HAP-1 (cell line): Measurements from ENCODE around the gene RETREG1.

Experiments used
- DNase-seq, 2 experiments: peaks; one replicate each; pipeline ENCODE4 v3.0.0-alpha.2; 2016 to 2020; ENCODE audit warnings: low spot score in 2 of 2
- H3K27me3 ChIP-seq: fragments of 250-450 bp; sonication (Bioruptor Pico); 2 replicates; pipeline ENCODE4 v1.5.1; 2020; ENCODE audit warnings: low read depth, mild to moderate bottlenecking, moderate library complexity
- H3K36me3 ChIP-seq: fragments of 250-450 bp; sonication (Bioruptor Pico); replicated peaks from 2 replicates; pipeline ENCODE4 v1.5.1; 2020; ENCODE audit warnings: mild to moderate bottlenecking
- H3K4me1 ChIP-seq: fragments of 250-450 bp; sonication (Bioruptor Pico); 2 replicates; pipeline ENCODE4 v1.5.1; 2020; ENCODE audit warnings: mild to moderate bottlenecking
- H3K4me3 ChIP-seq: fragments of 250-450 bp; sonication (Bioruptor Pico); 2 replicates; pipeline ENCODE4 v1.5.1; 2020; ENCODE audit warnings: mild to moderate bottlenecking, moderate library complexity
- H3K9me3 ChIP-seq: fragments of 250-450 bp; sonication (Bioruptor Pico); 2 replicates; pipeline ENCODE4 v1.5.1; 2020; ENCODE audit warnings: mild to moderate bottlenecking, moderate library complexity
- in situ Hi-C: fragments of 300-500 bp; cut with MboI; formaldehyde crosslinking; loops from 3 replicates; pipeline ENCODE4 v1.14.3; 2020; ENCODE audit warnings: low sequenced_read_pairs, inconsistent platforms, mixed read lengths

Gene RETREG1

DNA sequence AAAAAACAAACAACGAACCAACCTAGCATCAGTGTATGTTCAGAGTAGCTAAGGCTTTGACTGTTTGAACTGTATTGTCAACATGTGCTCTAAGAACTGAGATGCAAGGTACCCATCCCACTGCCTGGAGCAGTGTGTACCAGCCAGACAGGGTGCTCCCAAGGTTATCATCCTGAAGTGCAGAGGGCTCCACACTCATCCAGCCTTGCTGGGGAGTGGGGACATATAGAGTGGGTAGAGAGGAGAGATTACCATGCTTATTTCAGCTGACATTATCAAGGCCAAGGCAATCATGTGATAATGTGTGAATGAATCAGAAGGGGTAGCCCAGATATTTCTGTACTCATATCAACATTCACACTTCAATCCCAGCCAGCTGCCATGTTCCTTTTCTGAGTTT, 82.5 kb downstream of the RETREG1 start:
- Histone ChIP-seq H3K27me3 (no peaks in the 10 kb centered on the region), H3K4me3 (no peak overlapping the region), H3K36me3 (no peaks in the 10 kb centered on the region), H3K9me3 (no peaks in the 10 kb centered on the region), H3K4me1 (no peaks in the 10 kb centered on the region)
- no peak for DNase-seq
- in situ Hi-C loops = no loop called here

DNA sequence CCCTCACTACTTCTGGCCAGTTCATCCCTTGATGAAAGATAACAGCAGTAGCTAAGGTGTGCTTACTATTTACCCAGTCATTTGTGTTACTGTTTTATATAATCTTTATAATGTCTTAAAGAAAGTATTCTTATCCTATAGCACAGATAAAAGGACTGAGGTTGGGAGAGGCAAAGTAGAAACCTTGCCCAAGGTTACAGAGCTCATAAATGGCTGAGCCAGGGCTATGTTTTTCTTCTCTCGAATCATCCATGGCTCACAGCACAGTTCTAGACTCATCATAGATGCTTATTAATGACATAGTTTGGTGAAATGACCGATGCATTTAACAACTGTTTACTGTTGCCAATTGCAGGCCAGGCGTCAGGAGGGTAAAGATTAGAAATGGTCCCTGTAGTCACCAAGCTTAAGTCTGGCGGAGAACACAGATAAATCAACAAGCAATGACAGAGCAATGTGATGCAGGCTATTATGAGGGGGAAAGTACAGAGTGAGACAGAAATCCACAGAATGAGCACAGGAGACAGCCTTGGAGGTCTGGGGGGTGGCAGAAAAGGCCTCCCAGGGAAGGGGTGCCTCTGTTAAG, 85.6 kb downstream of the RETREG1 start:
- Histone ChIP-seq H3K27me3 (no peaks in the 10 kb centered on the region), H3K36me3 (no peaks in the 10 kb centered on the region), H3K4me3 (no peak overlapping the region), H3K4me1 (no peaks in the 10 kb centered on the region), H3K9me3 (no peaks in the 10 kb centered on the region)
- in situ Hi-C loops = no loop called here
- DNase-seq = no peak

DNA sequence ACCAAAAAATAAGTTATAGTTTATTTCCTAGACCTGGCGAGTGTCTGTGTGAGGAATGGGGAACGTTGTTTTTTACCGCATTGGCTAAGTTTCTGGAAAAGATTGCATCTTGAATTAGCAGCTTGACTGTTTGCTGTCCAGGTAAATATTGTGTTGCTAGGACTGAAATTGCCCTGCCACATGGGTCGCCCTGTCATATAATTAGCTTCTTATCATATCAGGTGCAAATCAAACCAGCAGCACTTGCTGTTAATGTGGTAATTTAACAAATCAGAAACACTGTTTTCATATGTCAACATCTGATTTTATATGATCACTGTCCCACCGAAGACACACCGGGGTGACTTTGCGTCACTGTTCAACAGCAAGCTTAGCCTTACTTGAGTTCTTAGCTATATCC, 87.5 kb downstream of the RETREG1 start:
- H3K4me3 ChIP-seq = no peak overlapping the region
- no peaks in the 10 kb centered on the region for H3K9me3 ChIP-seq
- no peak for DNase-seq
- H3K36me3 ChIP-seq = no peaks in the 10 kb centered on the region
- H3K4me1 ChIP-seq = no peaks in the 10 kb centered on the region
- in situ Hi-C loops = no loop called here
- H3K27me3 ChIP-seq = no peaks in the 10 kb centered on the region

DNA sequence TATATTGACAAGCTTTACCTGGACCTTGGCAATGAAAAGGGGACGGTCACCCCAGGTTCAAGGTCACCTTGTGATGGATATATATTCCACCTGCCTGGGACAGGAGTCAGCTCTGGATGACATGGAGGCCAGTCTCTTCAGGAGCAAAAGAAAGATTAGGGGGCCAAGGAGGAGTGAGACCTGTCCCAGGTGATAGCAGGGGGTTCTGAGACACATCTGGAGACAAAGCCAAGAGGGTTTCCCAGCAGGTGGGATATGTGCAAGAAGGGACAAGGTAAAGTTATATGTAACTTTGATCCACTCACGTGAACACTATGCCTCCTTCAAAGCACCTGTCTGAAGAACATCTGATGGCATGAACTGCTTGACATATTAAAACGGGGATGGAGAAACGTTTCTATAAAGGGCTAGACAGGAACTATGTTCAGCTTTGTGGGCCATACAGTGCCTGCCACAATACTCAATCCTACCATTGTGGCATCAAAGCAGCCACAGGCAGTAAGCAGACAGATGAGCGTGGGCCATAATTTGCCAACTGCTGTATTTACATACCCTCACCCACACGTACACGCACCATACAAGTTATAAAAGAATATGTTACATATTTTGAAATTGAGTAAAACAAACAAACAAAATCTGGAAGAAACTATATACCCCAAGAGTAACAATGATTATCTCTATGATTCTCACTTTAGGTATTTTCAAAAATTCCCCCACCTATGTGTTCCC, 88.3 kb downstream of the RETREG1 start:
- in situ Hi-C loops = no loop called here
- H3K9me3 ChIP-seq = no peaks in the 10 kb centered on the region
- DNase-seq = no peak

DNA sequence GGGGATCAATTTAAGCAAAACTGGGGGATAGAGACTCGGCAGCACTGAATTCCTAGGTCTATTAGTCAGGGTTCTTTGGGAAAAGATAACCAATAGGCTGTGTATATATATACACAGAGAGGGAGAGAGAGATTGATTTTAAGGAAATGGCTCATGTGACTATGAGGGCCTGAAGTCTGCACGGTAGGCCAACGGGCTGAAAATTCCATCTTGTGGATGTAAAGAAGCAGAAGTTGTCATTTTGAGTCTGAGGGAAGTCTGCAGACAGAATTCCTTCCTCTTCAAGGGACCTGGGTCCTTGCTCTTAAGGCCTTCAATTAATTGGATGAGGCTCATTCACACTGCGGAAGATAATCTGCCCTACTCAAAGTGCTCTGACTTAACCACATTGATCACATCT, 91.1 kb downstream of the RETREG1 start:
- Histone ChIP-seq H3K27me3 (no peaks in the 10 kb centered on the region), H3K36me3 (no peaks in the 10 kb centered on the region), H3K4me3 (no peak overlapping the region), H3K4me1 (no peaks in the 10 kb centered on the region), H3K9me3 (no peaks in the 10 kb centered on the region)
- in situ Hi-C loops = no loop called here
- DNase-seq = no peak

More for the DNA sequence above, 88.3 kb downstream of the RETREG1 start:
- Histone ChIP-seq H3K4me1 (no peaks in the 10 kb centered on the region), H3K27me3 (no peaks in the 10 kb centered on the region), H3K36me3 (no peaks in the 10 kb centered on the region), H3K4me3 (no peak overlapping the region)

DNA sequence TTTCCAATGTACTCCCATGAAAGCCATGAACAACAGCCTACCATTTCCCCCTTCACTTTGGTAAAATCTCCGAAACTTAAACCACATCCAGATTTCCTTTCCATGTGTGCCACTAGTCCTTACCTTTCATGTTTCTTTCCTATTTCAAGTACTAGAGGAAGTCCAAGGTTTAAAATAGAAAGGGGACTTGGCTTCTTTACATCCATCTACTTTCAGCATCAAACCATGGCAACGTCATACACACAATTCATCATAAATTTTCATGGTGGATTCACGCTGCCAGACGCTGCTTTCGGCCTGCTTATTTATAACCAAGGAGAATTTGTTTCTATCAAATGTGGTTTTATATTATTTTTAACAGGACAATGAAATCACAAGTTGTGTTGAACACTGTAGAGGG, 92.5 kb downstream of the RETREG1 start:
- Histone ChIP-seq H3K4me3 (no peak overlapping the region), H3K36me3 (no peaks in the 10 kb centered on the region), H3K9me3 (no peaks in the 10 kb centered on the region), H3K27me3 (no peaks in the 10 kb centered on the region), H3K4me1 (no peaks in the 10 kb centered on the region)
- no peak for DNase-seq
- in situ Hi-C loops = no loop called here

DNA sequence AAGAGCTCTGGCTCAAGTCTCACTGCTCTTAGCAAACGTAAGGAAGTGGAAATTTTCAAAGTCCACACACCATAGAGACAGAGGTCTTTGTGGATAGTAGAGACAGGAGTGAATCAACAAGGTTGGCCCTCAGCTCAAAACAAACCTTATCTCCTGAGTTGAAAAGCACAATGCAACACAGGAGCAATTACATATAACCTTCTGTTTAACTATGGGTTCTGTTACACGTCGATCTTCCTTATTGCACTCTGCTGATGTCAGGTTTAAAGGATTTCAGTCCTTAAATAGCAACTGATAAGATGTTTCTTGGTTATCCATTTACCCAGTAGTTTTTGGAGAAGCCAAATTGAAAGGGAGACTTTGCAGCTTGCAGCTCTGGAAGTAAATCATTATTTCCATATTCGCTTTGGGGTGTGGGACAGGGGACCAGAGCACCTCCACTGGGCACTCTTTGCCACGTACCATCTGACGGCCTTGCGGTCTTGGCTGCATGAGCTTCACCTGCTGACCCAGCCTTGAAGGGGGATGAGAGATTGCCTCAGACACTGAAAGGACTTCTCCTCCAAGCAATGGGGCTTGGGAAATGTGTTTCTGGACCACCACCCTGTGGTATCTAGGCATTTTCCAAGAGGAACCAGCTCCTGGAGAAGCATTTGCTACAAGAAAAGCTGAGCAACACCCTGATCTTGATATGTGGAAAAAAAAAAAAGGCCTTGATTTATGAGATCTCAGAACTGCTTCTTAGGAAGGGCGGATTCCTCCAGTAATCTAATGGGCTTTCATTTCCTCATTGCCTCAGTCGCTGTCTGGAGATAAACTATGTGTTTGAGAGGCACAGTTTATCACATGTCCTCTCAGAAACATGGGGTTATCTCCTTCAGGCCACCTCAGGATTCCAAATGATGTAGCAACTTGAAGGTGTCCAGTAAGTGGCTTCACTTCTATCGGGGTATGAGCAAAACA, 95.0 kb downstream of the RETREG1 start:
- Histone ChIP-seq H3K4me1 (no peaks in the 10 kb centered on the region), H3K36me3 (no peaks in the 10 kb centered on the region), H3K4me3 (no peak overlapping the region), H3K27me3 (no peaks in the 10 kb centered on the region), H3K9me3 (no peaks in the 10 kb centered on the region)
- DNase-seq = no peak
- in situ Hi-C loops = no loop called here

DNA sequence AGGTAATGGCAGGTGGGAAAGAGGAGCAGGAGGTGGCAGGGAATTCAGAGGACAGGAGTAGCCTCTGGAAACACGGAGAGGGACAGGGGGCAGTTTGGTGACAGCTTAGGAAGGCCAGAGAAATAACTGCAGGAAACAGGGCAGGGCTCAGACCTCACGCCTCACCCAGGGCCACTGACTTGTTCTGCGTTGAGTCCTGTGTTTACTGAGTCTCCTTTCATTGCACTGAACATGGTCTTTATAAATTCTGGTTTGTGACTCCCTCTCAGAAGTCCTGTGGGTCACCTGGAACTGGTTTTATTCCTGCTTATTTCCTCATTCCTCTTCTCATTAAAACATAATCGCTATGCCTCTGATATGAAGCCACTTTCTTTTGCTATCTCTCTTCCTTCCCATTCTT, 96.0 kb downstream of the RETREG1 start:
- Histone ChIP-seq H3K4me3 (no peak overlapping the region), H3K9me3 (no peaks in the 10 kb centered on the region), H3K27me3 (no peaks in the 10 kb centered on the region), H3K36me3 (no peaks in the 10 kb centered on the region), H3K4me1 (no peaks in the 10 kb centered on the region)
- no peak for DNase-seq
- in situ Hi-C loops = no loop called here

DNA sequence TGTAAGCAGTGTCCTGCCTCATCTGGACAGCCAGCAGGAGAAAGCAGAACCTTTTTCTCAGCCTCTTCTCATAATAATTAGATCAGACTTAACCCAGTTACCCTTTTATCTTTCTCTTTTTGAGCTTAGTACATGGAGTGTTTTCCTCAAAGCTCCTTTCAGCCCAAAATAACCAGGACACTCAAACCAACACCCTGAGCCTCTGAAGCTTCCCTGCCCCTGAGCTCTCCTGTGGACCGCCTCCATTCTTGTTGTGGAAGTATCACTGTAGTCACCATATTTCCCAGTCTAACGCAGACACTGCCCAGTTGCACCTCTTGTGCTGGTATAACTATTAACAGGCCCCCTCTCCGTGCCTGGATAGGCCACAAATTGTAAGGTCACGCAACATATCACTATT, 97.4 kb downstream of the RETREG1 start:
- in situ Hi-C loops = no loop called here
- Histone ChIP-seq H3K36me3 (no peaks in the 10 kb centered on the region), H3K4me1 (no peaks in the 10 kb centered on the region), H3K9me3 (no peaks in the 10 kb centered on the region), H3K4me3 (no peak overlapping the region), H3K27me3 (no peaks in the 10 kb centered on the region)
- DNase-seq = no peak

DNA sequence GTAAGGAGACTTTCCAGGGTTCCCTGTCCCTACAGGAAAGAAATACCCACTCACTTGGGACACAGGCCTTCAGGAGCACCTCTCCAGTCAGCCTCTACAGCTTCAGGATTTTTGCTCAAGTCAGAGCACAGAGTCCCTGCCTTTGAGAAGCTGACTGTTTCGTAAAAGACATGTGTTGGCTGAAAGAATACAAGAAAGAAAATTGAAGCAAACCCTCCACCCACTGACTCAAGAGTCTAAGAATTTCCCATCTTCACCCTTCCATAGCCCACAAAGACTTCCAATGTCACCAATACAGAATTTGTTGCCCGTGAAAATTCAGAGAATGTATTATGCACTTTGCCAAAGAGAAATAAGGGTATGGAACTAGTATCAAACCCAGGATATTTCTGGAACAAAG, 98.2 kb downstream of the RETREG1 start:
- no peak overlapping the region for H3K4me3 ChIP-seq
- in situ Hi-C loops = no loop called here
- H3K27me3 ChIP-seq = no peaks in the 10 kb centered on the region
- no peak for DNase-seq
- H3K9me3 ChIP-seq = no peaks in the 10 kb centered on the region
- no peaks in the 10 kb centered on the region for H3K4me1 ChIP-seq
- H3K36me3 ChIP-seq = no peaks in the 10 kb centered on the region

DNA sequence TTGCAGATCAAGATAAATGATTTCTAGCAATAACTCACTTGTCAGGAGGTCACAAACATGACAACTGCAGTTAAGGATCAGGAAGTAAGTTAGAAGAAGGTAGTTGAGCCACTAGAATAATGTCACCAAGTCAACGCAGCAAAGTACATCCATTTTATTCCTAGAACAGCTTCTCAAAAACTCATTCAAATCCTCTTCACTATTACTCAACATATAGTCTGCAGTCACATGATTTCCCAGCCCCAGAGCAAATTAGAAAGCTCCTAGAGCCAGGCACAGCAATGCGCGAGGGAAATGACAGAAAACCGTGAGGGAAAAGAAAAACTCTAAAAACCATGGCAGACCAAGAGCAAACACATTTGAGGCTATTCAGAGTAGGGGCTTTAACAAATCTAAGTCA, 101.3 kb downstream of the RETREG1 start:
- Histone ChIP-seq H3K36me3 (no peaks in the 10 kb centered on the region), H3K9me3 (no peaks in the 10 kb centered on the region), H3K4me3 (no peak overlapping the region), H3K27me3 (no peaks in the 10 kb centered on the region), H3K4me1 (no peaks in the 10 kb centered on the region)
- in situ Hi-C loops = no loop called here
- no peak for DNase-seq

DNA sequence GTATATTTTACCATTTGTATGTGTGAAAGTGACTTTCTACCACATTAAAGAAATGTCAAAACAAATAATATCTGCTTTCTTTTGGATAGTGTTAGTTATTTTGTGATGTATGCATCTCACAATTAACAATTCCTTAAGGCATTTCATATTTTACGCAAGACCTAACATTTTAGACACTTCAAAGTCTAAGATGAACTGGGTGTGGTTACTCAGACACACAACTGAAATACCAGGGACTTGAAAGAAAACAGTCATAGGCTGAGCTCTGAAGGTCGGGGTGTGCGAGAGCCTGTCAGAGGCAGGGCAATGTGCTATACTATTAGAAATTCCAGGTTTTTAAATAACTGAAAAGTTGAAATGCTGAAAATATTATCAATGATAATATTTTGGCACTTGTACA, 106.7 kb downstream of the RETREG1 start:
- in situ Hi-C loops = no loop called here
- no peaks in the 10 kb centered on the region for H3K36me3 ChIP-seq
- H3K27me3 ChIP-seq = no peaks in the 10 kb centered on the region
- DNase-seq = no peak
- H3K4me1 ChIP-seq = no peaks in the 10 kb centered on the region
- no peaks in the 10 kb centered on the region for H3K9me3 ChIP-seq
- H3K4me3 ChIP-seq = no peak overlapping the region

DNA sequence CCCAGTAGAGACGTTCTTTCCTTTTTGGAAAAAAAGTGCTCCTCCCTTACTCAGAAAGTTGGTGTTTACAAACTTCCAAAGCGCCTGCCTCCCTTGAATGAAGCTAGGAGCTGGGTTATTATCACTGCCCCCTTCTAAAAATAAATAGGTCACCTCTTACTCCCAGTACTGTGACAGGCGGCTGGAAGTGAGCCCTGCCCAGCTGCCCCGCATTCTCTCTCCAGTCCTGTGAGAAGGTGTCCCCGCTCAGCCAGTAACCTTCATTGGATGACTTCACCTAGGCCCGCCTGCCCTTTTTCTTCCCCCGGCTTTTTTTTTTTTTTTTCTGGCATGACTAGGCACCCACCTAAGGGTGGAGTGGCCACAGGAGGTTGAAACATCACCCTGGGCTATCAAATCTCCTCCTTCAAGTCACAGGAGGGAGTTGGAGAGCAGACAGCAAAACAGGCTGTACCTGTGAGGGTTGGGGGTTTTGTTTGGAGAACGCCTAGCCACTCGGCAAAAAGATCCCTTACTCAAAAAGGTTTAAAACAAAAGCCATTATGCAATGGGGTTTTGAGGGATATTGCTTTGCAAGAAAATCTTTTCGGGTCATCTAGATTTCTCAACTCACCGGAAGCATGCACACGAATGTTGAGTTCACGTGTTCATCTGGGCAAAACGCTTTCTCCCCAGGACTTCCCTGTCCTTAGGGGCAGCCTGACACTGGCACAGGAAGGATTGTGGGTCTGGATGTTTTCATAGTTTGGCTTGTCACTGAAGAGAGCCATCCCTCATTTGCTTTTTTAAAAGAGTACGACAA, 107.9 kb downstream of the RETREG1 start:
- H3K4me1 ChIP-seq = no peaks in the 10 kb centered on the region
- H3K27me3 ChIP-seq = no peaks in the 10 kb centered on the region
- in situ Hi-C loops = no loop called here

More for the DNA sequence above, 107.9 kb downstream of the RETREG1 start:
- no peaks in the 10 kb centered on the region for H3K9me3 ChIP-seq
- H3K36me3 ChIP-seq = no peaks in the 10 kb centered on the region
- DNase-seq = no peak
- no peak overlapping the region for H3K4me3 ChIP-seq
